ENCODE measurements around the gene ARPP21.
"Not testable (repeated sequence)": the region's sequence is repeated elsewhere in the genome, so short reads cannot be mapped to it uniquely, and the experiment has no call there.

Gene ARPP21

DNA sequence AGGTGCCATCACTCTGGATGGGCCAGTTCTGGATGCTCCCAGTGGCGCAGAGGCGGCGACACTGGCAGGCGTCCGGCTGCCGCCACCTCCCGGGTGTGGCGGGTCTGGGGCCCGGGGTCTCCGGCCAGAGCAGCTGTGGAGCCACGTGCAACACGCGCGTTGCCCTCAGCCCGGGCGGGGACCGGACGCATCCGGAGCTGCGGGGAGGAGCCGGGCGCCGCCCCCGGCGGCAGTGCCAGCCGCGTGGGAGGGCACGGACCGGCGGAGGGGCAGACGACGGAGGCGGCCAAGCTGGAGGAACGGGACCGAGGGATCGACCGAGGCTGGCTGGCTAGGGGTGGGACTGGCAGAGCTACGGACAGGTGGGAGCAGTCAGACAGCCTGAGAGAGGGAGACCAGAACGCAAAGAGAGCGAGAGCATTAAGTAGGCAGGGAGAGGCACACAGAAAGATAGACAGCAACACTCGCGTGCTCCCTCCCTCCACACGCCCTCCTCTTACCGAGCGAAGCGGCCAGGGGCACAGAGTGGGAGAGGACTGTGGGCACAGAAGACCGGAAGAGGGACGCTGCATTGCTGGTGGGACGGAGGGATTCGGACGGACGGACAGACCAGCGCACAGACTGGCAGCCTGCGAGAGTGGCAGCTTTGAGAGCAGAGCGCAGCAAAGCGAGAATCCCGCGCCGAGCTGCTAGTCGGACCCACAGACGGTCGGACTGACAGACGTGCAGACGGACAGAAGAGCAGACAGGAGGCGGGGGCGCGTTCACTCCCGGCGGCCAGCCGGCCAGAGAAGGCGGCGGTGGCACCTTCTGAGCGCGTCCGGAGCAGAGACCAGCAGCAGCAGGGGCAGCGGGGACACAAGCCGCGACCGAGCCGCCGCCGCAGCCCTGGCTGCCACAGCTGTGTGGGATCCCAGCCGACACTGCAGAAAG lies at the start of gene ARPP21:
ARPP21 (plus strand) TSS at position 272 of the 933 bp plus-strand sequence. CDS start 42,227 bp downstream, outside the sequence.
- peak in 1 of 2 donors; percentile 51 for DNase-seq

DNA sequence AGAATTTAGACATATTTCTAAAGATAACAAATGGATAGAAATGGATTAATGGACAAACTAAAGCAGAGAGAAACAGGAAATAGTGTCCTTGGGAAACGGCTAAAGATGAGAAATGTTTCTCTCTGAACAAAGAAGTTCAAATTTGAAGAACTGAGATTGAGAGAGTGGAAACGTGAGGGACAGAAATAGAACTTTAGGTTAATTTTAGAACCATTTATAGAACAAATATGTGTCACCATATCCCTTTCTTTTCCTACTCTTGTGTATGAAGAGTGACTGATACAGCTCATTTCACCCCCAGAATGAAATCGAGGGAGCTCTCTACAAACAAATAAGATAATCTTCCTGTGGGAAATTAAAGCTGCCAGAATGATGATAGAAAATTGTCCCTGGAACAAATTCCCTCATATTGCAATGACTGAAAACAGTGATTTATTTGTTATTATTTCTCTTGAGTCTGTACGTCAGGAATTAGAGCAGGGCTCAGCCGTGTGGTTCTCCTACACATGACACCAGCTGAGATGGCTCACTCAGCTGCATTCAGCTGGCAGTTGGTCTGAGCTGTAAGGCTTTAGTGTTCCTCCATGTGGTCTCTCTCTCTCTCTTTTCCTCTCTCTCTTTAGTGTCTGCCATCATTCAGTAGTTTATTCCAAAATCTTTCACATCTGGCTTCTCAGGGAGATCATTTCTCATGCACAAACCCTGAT lies 46.6 kb upstream of the ARPP21 start:
- no peak for DNase-seq

DNA sequence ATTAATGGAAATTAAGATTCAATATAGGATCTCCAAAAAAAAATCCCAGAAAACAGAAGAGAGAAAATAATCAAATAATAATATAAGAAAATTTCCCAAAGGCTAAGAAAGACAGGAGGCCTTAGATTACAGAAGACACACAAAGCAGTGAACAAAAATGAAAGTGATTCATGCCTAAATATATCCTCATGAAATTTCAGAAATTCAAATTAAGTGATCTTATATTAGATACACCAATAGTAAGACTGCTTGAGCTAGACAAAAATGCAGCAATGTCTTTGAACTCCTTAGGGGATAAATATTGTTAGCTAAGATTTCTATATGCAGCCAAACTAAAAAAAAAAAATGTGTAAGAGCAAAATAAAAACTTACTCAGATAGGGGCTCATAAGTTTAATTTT lies 44.6 kb upstream of the ARPP21 start:
- no peak for DNase-seq

DNA sequence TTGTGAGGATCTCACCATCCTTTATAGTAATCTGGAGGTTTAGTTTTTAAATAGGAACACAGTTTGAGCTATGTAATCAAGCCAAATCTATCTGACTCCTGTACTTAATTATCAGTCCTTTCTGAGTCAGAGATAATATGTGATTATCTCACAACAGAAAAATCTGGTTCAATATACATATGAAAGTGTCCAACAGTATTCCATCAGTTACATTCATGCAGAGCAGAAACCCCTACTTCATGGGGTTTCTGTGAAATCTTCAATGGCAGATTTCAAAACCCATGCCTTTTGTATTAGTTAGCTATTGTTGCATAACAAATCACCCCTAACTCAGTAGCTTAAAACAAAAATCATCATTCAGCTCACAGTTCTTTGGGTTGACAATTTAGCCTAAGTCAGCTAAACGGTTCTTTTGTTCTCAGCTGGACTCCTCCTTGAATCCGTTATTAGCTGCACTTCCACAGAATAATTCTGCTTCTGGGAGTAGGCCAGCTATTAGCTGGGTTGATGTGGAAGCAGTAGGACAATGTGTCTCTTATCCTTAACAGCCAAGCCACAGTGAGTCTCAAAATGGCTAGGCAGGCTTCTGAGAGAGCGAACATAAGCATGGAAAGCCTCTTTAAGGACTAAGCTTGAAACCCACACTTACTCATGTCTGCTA lies 42.9 kb upstream of the ARPP21 start:
- no peak for DNase-seq

DNA sequence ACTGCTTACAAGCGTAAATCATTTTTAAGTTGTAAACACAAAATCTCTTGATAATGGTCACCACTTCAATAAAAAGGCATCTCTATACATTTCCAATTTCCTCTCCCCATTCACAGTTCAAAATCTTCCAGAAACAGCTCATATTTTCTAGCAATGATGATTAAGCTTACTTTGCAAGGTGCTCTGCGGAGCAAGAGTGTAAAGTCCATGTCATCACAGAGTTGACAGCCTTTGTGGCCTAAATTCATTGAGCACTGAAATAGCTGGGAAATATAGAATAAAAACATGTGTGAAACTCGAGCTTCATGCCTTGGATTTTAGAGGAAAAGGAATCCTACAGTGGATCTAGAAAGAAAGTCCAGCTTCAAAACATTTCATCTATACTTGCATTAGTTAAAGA lies 41.8 kb upstream of the ARPP21 start:
- DNase-seq, result no peak

DNA sequence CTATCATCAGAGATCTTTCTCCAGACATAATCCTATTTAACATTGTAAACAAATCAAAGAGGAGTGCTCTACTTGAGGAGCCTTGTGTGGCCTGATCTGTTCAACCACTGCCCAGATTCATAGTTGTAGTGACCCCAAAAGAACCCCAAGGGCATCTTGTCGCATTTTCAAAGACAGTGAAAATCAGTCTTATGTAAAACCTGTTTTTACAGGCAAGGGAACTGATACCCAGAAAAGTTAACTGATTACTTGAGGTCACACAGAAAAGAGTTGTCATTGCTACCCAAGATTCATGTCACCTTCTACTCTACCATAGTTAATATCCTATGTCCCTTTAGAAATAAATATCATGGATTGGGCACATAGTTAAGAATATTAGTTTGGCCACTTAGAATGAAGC lies 40.5 kb upstream of the ARPP21 start:
- no peak for DNase-seq

DNA sequence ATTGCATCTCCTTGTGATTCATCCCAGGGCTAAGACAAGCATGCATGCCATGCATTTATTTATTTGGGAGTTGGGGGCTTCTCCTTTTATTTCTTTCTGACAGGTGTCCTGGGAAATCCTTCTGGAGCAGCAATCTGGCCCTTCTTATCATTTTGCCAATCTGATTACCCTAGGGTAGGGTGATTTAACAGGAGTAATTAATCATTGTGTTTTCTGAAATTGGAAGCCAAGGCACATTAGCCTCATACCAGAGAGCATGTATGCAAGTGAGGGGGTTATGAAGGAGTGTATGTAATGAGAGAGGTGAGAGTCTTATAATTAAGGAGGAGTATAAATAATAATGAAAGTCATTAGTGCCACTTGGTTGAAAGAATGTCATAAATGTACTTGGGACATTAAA lies 37.4 kb upstream of the ARPP21 start:
- DNase-seq, result no peak

DNA sequence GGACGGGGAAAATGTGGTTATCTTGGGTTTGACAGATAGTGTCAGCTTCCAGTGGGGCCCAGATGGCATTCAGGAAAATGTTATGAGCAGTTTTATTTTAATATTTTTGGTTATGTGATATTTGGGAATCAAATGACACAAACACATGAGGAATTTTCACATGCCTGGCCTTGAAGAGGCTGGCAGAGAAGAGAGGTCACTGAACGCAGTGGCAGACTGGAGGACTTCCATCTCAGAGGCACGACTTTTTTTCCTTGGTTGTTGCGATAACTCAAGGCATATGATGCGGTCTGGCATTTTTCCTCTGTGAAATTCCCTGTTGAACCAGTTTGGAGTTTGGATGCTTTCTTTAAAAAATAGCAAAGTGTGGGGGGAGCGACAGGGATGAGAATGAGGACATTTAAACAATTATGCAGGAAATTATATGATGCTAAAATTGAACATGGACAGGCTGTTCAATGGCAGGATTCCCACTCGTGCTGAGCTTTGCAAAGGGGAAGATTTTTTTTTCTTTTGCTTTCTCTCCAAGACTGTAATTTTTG lies 36.9 kb upstream of the ARPP21 start:
- DNase-seq, result no peak

DNA sequence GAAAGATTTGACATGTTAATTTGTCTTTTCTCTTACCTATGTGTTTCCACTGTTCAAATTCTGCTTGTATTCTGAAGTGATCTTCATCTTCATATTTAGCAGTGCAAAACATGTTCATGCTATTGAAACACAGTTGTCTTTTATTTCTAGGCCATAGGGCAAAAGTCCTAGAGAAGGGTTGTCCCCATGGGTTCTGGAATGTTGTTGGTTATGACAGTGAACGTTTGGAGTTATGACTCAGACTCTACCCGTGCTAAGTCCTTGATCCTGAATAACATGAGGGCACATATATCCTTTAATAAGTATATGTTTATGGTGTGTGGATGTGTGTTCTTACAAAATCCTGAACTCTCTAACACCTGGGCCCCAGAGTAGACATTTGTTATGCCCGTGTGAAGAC lies 23.0 kb upstream of the ARPP21 start:
- no peak for DNase-seq

DNA sequence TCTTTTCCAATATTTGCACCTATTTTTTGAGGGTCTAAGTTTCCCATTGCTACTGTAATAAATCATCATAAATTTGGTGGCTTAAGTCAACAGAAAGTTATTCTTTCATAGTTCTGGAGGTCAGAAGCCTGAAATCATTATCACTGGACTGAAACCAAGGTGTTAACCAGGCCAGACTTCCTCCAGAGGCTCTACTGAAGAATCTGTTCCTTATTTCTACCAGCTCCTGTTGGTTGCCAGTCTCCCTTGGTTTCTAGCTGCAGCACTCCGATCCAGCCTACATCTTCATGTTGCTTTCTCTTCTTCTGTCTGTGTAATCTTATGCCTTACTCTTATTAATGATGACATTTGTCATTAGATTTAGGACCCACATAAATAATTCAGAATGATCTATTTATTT lies 22.0 kb upstream of the ARPP21 start:
- no peak for DNase-seq

DNA sequence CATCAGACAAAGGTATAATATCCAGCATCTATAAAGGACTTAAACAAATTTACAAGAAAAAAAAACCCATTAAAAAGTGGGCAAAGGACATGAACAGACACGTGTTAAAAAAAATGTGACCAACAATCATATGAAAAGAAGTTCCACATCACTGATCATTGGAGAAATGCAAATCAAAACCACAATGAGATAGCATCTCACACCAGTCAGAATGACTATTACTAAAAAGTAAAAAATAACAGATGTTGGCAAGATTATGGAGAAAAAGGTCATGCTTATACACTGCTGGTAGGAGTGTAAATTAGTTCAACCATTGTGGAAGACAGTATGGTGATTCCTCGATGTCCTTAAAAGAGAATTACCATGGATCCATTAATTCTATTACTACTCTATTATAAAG lies 19.1 kb upstream of the ARPP21 start:
- DNase-seq, result not testable (repeated sequence)

DNA sequence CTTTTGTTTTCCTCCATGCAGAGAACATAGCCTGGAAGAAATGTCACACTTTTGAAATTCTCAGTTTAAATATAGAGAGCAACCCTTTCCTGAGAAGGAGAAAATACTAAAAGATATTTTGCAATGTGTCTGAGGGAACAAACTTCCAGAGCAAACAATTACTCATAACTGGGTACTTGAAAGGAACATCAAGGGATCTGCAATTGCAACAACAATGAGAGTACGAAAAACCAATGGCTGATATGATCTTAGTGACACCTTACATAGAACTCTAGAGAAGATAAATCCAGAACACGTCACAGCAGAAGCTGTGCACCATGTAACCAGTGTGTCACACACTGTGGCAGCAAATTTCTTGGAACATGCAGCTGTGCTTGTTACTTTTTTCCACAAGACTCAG lies 14.6 kb upstream of the ARPP21 start:
- DNase-seq, result no peak

DNA sequence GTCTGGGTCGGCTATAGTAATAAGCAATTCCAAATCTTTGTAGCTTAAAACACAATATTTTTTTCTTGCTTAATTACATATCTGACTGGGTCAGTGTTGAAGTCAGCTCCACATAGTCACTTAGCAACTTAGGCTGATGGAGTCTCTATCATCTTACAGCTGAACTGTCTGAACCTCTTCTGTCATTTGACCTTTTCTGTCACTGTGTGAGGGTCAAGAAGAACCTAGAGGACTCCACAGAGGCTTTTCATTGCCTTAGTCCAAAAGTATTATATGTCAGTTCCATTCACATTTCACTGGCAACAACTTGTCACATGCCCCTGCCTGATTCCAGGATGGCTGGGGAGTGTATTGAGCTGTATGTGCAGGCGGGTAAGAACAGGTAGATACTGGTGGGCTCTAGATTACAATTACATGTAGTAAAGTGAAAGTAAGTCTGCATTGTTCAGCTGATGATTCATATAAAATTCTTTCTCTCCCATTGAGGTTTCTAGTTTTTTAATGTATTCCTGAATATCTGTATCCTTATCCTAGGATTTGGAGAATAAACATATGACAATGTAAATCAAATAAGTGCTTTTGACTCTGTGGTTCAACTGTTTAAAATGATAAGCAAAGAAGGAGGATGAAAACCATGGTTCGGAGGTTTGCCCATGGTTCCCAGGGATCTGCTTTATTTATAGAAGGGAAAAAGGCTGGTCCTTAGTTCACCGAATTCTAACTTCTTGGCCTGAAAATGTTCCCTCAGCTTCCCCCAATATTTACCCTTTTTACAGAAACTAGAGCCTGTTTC lies 5.8 kb upstream of the ARPP21 start:
- DNase-seq, result no peak

DNA sequence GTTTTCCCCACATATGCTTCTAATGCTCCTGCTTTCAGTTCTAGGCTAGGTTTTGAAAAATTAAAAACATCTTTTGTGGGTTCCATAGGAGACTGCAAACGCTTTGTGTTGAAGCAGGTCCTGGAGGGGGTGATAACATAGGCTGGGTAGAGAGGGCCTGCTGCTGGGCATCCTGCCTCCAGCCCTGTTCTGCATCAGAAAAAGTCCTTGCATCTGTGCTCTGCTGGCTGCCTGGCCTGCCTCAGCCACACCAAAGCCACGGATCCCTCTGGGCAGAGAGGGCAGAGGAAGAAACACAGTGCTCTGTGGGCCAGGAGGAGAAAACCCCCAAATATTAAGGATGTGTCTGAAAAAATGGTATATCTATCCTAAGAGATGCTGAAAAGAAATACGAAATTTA lies 3.9 kb upstream of the ARPP21 start:
- no peak for DNase-seq

DNA sequence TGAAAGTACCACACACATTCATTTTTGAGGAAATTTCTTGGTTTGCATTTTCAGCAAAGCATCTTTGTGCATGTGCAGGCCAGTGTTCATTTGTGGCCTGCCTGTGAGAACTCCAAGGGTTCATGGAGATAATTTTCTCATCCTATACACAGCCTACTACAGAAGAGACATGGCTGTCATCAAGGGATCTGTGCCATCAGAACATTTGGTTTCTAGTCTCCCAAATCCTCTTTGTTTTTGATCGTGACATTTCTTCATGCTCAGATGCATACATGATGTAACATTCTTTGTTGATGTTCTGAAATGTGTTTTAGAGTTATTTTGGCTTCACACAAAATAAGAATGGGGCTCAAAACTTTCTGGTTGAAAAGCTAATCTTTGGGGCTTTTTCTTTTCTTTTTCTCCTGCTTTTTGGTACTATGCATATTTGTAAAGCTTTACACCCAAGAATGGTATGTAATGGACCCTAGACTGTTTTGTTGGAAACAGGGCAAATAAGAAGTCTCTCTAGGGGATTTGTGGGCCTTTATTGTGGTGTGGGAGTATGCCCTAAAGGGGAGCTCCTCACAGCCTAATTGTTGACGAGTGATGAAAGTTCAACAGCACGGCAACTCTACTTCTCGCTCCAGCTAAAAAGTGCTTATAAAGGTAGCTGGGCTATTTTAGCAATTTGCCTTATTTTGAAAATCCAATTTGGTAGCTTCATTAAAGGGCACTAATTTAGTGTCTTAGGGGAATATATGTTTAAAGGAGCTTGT lies 3.2 kb upstream of the ARPP21 start:
- DNase-seq, result no peak

DNA sequence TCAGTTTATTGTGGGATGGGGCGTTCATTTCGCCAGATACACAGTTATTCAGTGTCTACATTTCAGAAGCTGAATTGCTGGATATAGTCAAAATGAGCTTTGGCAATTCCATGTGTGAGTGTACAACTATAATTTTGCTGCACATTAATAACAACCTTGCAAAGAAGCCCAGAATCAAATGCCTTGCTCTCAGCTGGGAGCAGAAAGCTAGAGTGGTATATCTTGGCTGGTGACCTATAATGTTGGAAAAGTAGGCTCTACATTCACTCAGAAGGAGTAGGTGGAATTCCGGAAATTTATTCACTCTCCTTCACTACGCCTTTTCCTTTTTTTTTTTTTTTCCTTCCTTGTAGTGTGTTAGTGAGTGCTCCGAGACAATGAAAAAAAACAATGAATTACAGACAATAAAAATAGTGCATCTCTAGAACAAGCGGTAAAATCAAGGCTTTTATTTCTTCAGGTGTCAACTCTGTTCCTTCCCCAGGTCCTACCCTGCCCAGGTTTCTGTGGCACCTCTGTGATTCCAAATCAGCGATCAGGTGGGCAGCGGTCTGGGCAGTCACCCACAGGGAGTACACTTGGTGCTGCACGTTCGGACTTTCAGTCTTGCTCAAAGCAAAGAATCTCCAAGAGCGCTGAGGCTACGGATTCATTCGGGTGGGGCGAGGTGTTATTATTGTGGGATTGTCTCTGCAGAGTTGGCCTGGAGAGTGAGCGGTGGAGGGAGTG lies 910 bp upstream of the ARPP21 start:
- DNase-seq, result no peak

DNA sequence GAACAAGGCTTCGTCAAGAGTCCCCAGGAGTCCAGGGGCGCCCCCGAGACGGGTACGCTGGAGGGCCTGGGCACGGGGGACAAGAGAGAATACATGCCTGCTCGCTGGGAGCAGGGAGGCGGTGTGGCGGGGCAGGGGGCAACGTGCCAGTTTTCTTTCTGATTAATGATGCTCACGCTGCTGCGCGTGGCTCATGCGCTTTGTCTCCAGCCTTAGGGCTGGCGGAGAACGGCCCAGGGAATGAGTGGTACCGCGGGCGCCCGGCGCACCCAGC lies 408 bp upstream of the ARPP21 start:
- no peak for DNase-seq

DNA sequence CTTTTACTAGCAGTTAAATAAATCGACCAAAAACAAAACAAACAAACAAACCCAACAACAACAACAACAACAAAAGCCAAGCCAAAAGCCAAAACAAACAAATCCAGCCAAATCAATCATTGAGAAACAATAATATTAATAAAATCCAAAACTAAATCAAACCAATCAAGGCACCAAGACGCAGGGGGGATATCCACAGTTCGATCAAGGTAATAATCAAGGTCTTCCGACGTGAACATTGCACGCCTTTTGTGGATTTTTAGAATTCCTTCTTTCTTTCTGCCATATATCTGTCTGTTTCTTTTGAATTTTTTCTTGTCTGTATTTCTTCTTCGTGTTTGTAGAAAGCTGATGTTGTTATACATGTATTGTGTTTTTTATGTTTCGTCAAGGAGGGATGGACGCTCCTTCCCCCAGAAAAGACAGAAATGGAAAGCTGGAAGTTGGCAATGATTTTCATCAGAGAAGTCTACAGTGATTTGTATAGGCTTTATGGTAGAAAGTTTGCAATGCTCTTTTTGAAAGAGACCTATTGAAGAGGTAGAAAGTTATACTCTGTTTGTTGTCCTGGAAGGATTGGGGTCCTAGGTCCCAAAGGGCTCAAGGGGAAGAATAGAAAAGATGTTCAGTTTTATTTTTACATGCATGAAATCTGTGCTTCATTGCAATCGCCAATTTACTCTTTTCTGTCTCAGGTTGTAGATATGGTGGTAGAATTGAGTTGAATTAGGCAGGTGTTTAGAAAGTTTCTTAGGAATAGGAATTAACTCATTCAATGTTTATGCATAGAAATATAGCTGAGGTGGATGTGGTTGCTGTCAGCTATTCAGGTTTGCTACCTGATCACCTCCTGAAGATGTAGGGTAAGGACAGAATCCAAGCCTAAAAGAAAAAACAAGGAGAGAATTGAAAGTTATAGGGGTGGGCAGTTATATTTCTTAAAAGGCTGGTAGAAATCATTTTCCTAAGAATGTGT lies 1.2 kb downstream of the ARPP21 start:
- DNase-seq, result no peak

DNA sequence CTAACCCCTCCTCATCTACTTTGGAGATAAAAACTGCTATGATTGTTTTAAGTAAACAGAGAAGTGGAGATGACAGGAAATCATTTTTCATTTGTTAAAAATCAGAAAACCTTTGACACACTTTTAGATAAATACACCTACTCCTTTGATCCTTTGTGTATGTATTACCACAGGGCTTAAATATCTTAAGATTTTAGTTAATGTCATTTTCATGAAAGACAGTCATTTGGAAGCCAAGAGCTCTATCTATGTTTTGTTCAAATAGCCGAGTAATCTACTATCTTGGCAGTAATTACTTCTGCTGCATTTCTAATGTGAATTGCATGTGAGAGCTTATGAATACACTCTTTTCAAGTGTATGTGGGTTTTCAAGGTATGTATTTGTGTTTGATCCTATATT lies 2.0 kb downstream of the ARPP21 start:
- DNase-seq, result no peak

DNA sequence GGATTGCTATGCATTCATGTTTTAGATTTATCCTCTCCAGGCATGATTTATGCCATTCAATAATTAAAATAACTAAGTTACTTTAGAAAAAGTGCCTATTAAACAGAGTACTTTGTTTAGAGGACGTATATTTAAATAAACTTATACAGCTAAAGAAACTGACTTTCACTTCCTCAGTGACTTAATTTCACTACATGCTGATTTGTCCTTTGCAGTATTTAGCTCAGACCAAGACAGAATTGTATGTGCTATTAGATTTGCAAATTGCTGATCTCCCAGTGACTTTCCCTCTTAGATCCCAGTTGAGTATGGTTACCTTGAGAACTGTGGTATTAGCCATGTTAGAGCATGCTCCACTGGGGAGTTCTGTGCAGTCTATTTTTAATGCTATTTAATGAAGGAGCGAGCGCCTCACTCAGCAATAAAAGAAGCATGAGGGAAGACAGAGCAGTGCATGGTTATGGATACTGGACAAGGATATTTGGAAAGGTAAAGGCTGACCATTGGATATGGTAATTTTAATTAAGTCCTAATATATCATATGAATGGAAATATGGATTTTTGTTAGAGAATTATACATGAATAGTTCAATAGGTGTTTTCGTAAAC lies 2.7 kb downstream of the ARPP21 start:
- DNase-seq, result no peak
